Psoas muscle (tissue), 8 donors: ENCODE data around the gene TXLNB. TPM values are rescaled to one million over a fixed set of nuclear protein-coding genes. Genes with fewer than 3 reads are reported as not detected.

Source experiments
- ATAC-seq, 4 donors: fragments of 200-7000 bp; cut with Tn5 transposase; one replicate each; pipeline ENCODE4 v1.9.1; 2020; ENCODE audit warnings: moderate library complexity in 3 of 4, mild to moderate bottlenecking in 2 of 4
- DNase-seq, 2 donors: peaks; one replicate each; pipeline ENCODE4 v3.0.0-alpha.2; 2020
- H3K27ac ChIP-seq: fragments of 200-600 bp; one replicate; pipeline ENCODE4 v1.8.0; 2022
- H3K27me3 ChIP-seq, 3 donors: fragments of 200-600 bp in 1 of 3; one replicate each; pipeline versions ENCODE4 v1.6.1 to v1.8.0; 2013 to 2022; ENCODE audit warnings: low read length in 2 of 3, mild to moderate bottlenecking in 2 of 3, moderate library complexity in 1 of 3; ENCODE audit not compliant: insufficient read depth in 3 of 3
- H3K36me3 ChIP-seq, 2 donors: fragments of 200-600 bp in 1 of 2; one replicate each; pipeline versions ENCODE4 v1.6.1 to v1.8.0; 2013 to 2022; ENCODE audit warnings: low read depth in 1 of 2, mild to moderate bottlenecking in 1 of 2, moderate library complexity in 1 of 2; ENCODE audit not compliant: insufficient read depth in 1 of 2
- H3K4me1 ChIP-seq: fragments of 200-600 bp; one replicate; pipeline ENCODE4 v1.8.0; 2022
- H3K4me3 ChIP-seq: fragments of 200-600 bp; one replicate; pipeline ENCODE4 v1.8.0; 2022; ENCODE audit warnings: mild to moderate bottlenecking
- H3K9me3 ChIP-seq: fragments of 200-600 bp; one replicate; pipeline ENCODE4 v1.8.0; 2022
- WGBS, 3 donors: extraction: QIAGEN DNeasy Blood & Tissue Kit; methylation state at CpG; one replicate each; pipeline versions ENCODE4 v1.1.6 to v1.1.7; 2013; 5-methylcytosine and 5-hydroxymethylcytosine counted together
- intact Hi-C, 2 donors: fragments of 100-400 bp; cut with DNase I; formaldehyde crosslinking; loops; one replicate each; pipeline versions ENCODE4 v1.11.0 to v1.14.2; 2022
- polyA plus RNA-seq, 3 donors: library from polyadenylated mRNA; stranded (reverse); fragments of 200-250 nt; gene quantifications; one replicate each; pipeline ENCODE4 v1.2.3, GENCODE V29; 2013
- total RNA-seq, 4 donors: library from RNA; stranded (reverse); fragmentation: NEBNext Ultra II Directional in 2 of 4; extraction: Animal tissue kit (Norgen Biotek cat#: 25700) in 2 of 4; gene quantifications; one replicate each; pipeline versions ENCODE4 v1.2.1 to v1.2.4, GENCODE V29; 2021 to 2023
- TF ChIP-seq, protein P1 (sequence below): fragments of 200-600 bp; IDR thresholded peaks from one replicate; pipeline ENCODE4 v1.8.0; 2022; ENCODE audit warnings: antibody characterized with exemption
- donor health status: healthy with polysubstance abuse.
- donor health status: DM: no; HTN: no; CAD: no; lungs with moderate emphysema.
- donor health status: Bipolar disorder and iron deficiency.
- donor health status: healthy.
- donor health status: DM: yes; HTN: yes; CAD: no.
- donor health status: DM: no; HTN: no; CAD: no.
- donor health status: DM: no; HTN: no; CAD: no.
- donor health status: DM: yes; HTN: yes; CAD: no.

TXLNB gene
- total and polyA plus RNA-seq, 7 donors: 1.8 to 230 (median 128) TPM

GRCh38 chr6:139247618-139248017 is 44.2 kb downstream of the TXLNB start:
- 52 to 57% (median 55%) methylated on average over 2 of the region's 2 CpGs for WGBS, 3 donors
- ATAC-seq (no peak), DNase-seq (no peak)
- no peaks in the 10 kb centered on the region for H3K9me3 ChIP-seq
- H3K4me1 ChIP-seq: peaks cover 52% of the 10 kb centered on the region
- no peak overlapping the region for H3K4me3 ChIP-seq
- peaks cover 0 to 62% of the 10 kb centered on the region in 2 donors for H3K36me3 ChIP-seq
- peak overlapping the region; percentile 11 for H3K27ac ChIP-seq
- TF ChIP-seq, protein P1, sequence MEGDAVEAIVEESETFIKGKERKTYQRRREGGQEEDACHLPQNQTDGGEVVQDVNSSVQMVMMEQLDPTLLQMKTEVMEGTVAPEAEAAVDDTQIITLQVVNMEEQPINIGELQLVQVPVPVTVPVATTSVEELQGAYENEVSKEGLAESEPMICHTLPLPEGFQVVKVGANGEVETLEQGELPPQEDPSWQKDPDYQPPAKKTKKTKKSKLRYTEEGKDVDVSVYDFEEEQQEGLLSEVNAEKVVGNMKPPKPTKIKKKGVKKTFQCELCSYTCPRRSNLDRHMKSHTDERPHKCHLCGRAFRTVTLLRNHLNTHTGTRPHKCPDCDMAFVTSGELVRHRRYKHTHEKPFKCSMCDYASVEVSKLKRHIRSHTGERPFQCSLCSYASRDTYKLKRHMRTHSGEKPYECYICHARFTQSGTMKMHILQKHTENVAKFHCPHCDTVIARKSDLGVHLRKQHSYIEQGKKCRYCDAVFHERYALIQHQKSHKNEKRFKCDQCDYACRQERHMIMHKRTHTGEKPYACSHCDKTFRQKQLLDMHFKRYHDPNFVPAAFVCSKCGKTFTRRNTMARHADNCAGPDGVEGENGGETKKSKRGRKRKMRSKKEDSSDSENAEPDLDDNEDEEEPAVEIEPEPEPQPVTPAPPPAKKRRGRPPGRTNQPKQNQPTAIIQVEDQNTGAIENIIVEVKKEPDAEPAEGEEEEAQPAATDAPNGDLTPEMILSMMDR: no peak
- intact Hi-C loops: loop anchor here in 1 of 2 donors (10.0 kb wide), 1 partner anchor 447 kb away; no protein-coding TSS in a partner anchor
- H3K27me3 ChIP-seq: no peaks in the 10 kb centered on the region

- H3K4me1 ChIP-seq: peaks cover 43% of the 10 kb centered on the region
- WGBS, 3 donors: 30 to 49% (median 32%) methylated on average over 3 of the region's 3 CpGs
- H3K36me3 ChIP-seq: peaks cover 0 to 62% of the 10 kb centered on the region in 2 donors
- TF ChIP-seq, protein P1: no peak
- intact Hi-C loops: loop anchor here in 1 of 2 donors (10.0 kb wide), 1 partner anchor 451 kb away; no protein-coding TSS in a partner anchor
- peak overlapping the region; percentile 84 for H3K27ac ChIP-seq
- H3K4me3 ChIP-seq: no peak overlapping the region
- H3K9me3 ChIP-seq: no peaks in the 10 kb centered on the region
- no peaks in the 10 kb centered on the region for H3K27me3 ChIP-seq
- DNase-seq (no peak), ATAC-seq (peak; percentile 60 to 85 (median 70))
Measured at GRCh38 chr6:139243536-139243935, 48.3 kb downstream of the TXLNB start.

- intact Hi-C loops: loop anchor here in 1 of 2 donors (10.0 kb wide), 1 partner anchor 452 kb away; no protein-coding TSS in a partner anchor
- TF ChIP-seq, protein P1: no peak
- DNase-seq (no peak), ATAC-seq (peak; percentile 10 to 65 (median 27))
- 62 to 79% (median 64%) methylated on average over 29 of the region's 29 CpGs for WGBS, 3 donors
- H3K4me3 ChIP-seq: no peak overlapping the region
- H3K27ac ChIP-seq: peak overlapping the region; percentile 84
- peaks cover 43% of the 10 kb centered on the region for H3K4me1 ChIP-seq
- no peaks in the 10 kb centered on the region for H3K9me3 ChIP-seq
- no peaks in the 10 kb centered on the region for H3K27me3 ChIP-seq
- peaks cover 0 to 65% of the 10 kb centered on the region in 2 donors for H3K36me3 ChIP-seq
Measured at GRCh38 chr6:139242457-139243240, 49.1 kb downstream of the TXLNB start.

DNA sequence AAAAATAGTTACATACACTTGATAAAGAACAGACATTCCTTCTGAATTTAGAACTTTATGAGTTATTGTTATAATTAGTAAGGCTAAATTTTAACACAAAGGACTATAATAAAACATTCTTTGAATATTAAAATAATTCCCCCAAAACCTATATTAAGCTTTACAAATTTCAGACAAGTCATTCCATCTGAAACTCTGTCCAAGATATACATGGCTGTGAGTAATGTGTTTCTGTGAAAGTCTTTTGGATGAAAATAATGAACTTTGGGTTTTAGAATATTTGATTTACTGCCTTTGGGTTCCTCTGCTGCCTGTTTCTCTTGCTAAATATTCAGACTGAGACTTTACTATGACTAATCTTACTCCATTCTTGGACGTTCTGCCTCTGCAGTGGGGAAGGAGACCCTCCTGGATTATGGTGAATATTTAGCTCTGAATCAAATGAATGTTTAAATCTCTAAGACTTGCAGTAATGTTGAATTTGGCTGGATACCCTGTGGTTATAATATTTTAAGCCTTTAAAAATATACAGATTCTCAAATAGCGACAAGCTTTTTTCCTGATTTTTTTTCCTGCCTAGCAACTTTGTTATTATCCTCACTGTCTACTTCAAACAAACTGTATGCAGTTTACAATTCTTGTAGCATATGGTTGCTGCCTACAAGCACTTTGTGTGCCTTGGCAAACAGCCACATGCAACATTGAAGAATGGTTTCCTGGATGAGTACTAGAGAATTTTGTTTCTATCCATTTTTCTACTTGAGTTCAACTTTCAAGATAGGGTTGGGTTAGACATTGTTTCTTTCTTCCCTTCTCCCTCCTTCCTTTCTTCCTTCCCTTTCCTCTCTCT is 51.4 kb downstream of the TXLNB start:
- DNase-seq: no peak
- 48 to 49% (median 49%) methylated on average over 2 of the region's 2 CpGs for WGBS, 3 donors
- Histone ChIP-seq H3K9me3 (no peaks in the 10 kb centered on the region), H3K27ac (peak overlapping the region; percentile 3), H3K4me1 (peaks cover 43% of the 10 kb centered on the region), H3K36me3 (peaks cover 0 to 42% of the 10 kb centered on the region in 2 donors), H3K27me3 (no peaks in the 10 kb centered on the region), H3K4me3 (no peak overlapping the region)
- intact Hi-C loops: loop anchor here in 1 of 2 donors (10.0 kb wide), 1 partner anchor 454 kb away; no protein-coding TSS in a partner anchor
- ATAC-seq: no peak
- TF ChIP-seq, protein P1: no peak
